HEK293T (cell line): Measurements from ENCODE around the gene PCDHA7.
"Not testable (repeated sequence)": the region's sequence is repeated elsewhere in the genome, so short reads cannot be mapped to it uniquely, and the experiment has no call there.

Experiments
- BHLHE40 ChIP-seq: fragments of 450-650 bp; IDR thresholded peaks from 2 replicates; pipeline ENCODE4 v1.6.1; 2016; ENCODE audit warnings: mild to moderate bottlenecking, moderate library complexity, borderline replicate concordance
- ELF4 ChIP-seq: fragments of 450-650 bp; IDR thresholded peaks from 2 replicates; pipeline ENCODE4 v1.6.1; 2017; ENCODE audit warnings: antibody characterized with exemption
- FOXK2 ChIP-seq: fragments of 450-650 bp; IDR thresholded peaks from 2 replicates; pipeline ENCODE4 v1.6.1; 2016; ENCODE audit warnings: mild to moderate bottlenecking
- FOXM1 ChIP-seq: fragments of 450-650 bp; IDR thresholded peaks from 2 replicates; pipeline ENCODE4 v1.6.1; 2017; ENCODE audit warnings: mild to moderate bottlenecking, borderline replicate concordance
- SP1 ChIP-seq: fragments of 450-650 bp; IDR thresholded peaks from 2 replicates; pipeline ENCODE4 v1.6.1; 2017
- TF ChIP-seq, protein P1 (sequence below): fragments of 450-650 bp; IDR thresholded peaks from 2 replicates; pipeline ENCODE4 v1.6.1; 2016

- not testable (repeated sequence) for TF ChIP-seq FOXK2, FOXM1, SP1, ELF4, BHLHE40
- TF ChIP-seq, protein P1, sequence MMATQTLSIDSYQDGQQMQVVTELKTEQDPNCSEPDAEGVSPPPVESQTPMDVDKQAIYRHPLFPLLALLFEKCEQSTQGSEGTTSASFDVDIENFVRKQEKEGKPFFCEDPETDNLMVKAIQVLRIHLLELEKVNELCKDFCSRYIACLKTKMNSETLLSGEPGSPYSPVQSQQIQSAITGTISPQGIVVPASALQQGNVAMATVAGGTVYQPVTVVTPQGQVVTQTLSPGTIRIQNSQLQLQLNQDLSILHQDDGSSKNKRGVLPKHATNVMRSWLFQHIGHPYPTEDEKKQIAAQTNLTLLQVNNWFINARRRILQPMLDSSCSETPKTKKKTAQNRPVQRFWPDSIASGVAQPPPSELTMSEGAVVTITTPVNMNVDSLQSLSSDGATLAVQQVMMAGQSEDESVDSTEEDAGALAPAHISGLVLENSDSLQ: not testable (repeated sequence)
These were observed 31.7 kb upstream of the PCDHA7 start for GRCh38 chr5:140802381-140802780.
